GM18951 (cell line): ENCODE results near the gene KCNJ15.
"Not testable (repeated sequence)": the region's sequence is repeated elsewhere in the genome, so short reads cannot be mapped to it uniquely, and the experiment has no call there.

Experiments used
- POLR2A ChIP-seq: IDR thresholded peaks from 4 replicates; pipeline ENCODE4 v1.6.1; 2011; ENCODE audit warnings: mild to moderate bottlenecking; ENCODE audit not compliant: insufficient read length, insufficient read depth; ENCODE audit errors: extremely low read depth
- in situ Hi-C: fragments of 300-500 bp; cut with MboI; formaldehyde crosslinking; loops from one replicate; pipeline ENCODE4 v1.12.0; 2022; ENCODE audit warnings: low sequenced_read_pairs, mixed read lengths, inconsistent platforms; ENCODE audit not compliant: unreplicated experiment

The KCNJ15 gene

GRCh38 chr21:38256599-38257302 lies at the start of gene KCNJ15:
TSS of gene KCNJ15 (plus strand) at chr21:38256991. CDS start at chr21:38299262, 42,271 bp downstream.
- in situ Hi-C loops, result no loop called here
- TF ChIP-seq POLR2A, result no peak

- in situ Hi-C loops, result no loop called here
- TF ChIP-seq POLR2A, result no peak
Measured at GRCh38 chr21:38208118-38208517, 48.7 kb upstream of the KCNJ15 start.

- TF ChIP-seq POLR2A, result no peak
- in situ Hi-C loops, result no loop called here
Measured at GRCh38 chr21:38211321-38211720, 45.5 kb upstream of the KCNJ15 start.

GRCh38 chr21:38212706-38213105 lies 44.1 kb upstream of the KCNJ15 start:
- in situ Hi-C loops, result no loop called here
- no peak for TF ChIP-seq POLR2A

GRCh38 chr21:38219049-38219628 lies 37.7 kb upstream of the KCNJ15 start:
- in situ Hi-C loops, result no loop called here
- TF ChIP-seq POLR2A, result no peak

GRCh38 chr21:38220270-38220737 lies 36.5 kb upstream of the KCNJ15 start:
- in situ Hi-C loops, result no loop called here
- TF ChIP-seq POLR2A, result no peak

- in situ Hi-C loops, result no loop called here
- no peak for TF ChIP-seq POLR2A
Measured at GRCh38 chr21:38221594-38221993, 35.2 kb upstream of the KCNJ15 start.

GRCh38 chr21:38223893-38224540 lies 32.8 kb upstream of the KCNJ15 start:
- TF ChIP-seq POLR2A, result no peak
- in situ Hi-C loops, result no loop called here

GRCh38 chr21:38227401-38227800 lies 29.4 kb upstream of the KCNJ15 start:
- in situ Hi-C loops, result no loop called here
- TF ChIP-seq POLR2A, result no peak

- TF ChIP-seq POLR2A, result no peak
- in situ Hi-C loops, result no loop called here
Measured at GRCh38 chr21:38228115-38228514, 28.7 kb upstream of the KCNJ15 start.

- no peak for TF ChIP-seq POLR2A
- in situ Hi-C loops, result no loop called here
Measured at GRCh38 chr21:38228537-38228936, 28.3 kb upstream of the KCNJ15 start.

- TF ChIP-seq POLR2A, result no peak
- in situ Hi-C loops, result no loop called here
Measured at GRCh38 chr21:38229260-38229877, 27.4 kb upstream of the KCNJ15 start.

- in situ Hi-C loops, result no loop called here
- no peak for TF ChIP-seq POLR2A
Measured at GRCh38 chr21:38234395-38235142, 22.2 kb upstream of the KCNJ15 start.

- in situ Hi-C loops, result not testable (repeated sequence)
Measured at GRCh38 chr21:38235251-38235650, 21.5 kb upstream of the KCNJ15 start.
